T-helper 17 cell (primary cell): ENCODE results near the gene ITGB8. TPM values are rescaled to one million over a fixed set of nuclear protein-coding genes. Genes with fewer than 3 reads are reported as not detected.

Source experiments
- ATAC-seq: fragments of 150-1000 bp; cut with Tn5 transposase; 2 replicates; pipeline ENCODE4 v1.10.0; 2021; ENCODE audit warnings: mild to moderate bottlenecking, moderate library complexity
- DNase-seq, 3 donors: peaks; one replicate each; pipeline versions ENCODE4 v3.0.0 to v3.0.0-alpha.2; 2020 to 2021
- H3K9me3 ChIP-seq: one replicate; pipeline ENCODE4 v1.7.0; 2013; ENCODE audit warnings: low read length, mild to moderate bottlenecking; ENCODE audit not compliant: control insufficient read depth, poor library complexity, severe bottlenecking
- H3K27ac Mint-ChIP-seq: one replicate; pipeline ENCODE4 v1.8.0; 2022; ENCODE audit warnings: mild to moderate bottlenecking, moderate library complexity, mixed read lengths
- H3K27me3 Mint-ChIP-seq: one replicate; pipeline ENCODE4 v1.8.0; 2022; ENCODE audit warnings: mixed read lengths
- H3K36me3 Mint-ChIP-seq: one replicate; pipeline ENCODE4 v1.8.0; 2022; ENCODE audit warnings: low read depth, mixed read lengths
- H3K4me1 Mint-ChIP-seq: one replicate; pipeline ENCODE4 v1.8.0; 2022; ENCODE audit warnings: mild to moderate bottlenecking, mixed read lengths
- H3K4me3 Mint-ChIP-seq: one replicate; pipeline ENCODE4 v1.8.0; 2022; ENCODE audit warnings: mild to moderate bottlenecking, moderate library complexity, mixed read lengths
- total RNA-seq, 4 donors: library from RNA in 2 of 4; stranded (reverse) in 2 of 4; gene quantifications; one replicate each; pipeline ENCODE4 v1.2.3 and lab custom pipeline; 2022 to 2026

ITGB8 gene
- total RNA-seq, 2 donors from 2014 or later: 0.23 to 0.37 TPM

DNA sequence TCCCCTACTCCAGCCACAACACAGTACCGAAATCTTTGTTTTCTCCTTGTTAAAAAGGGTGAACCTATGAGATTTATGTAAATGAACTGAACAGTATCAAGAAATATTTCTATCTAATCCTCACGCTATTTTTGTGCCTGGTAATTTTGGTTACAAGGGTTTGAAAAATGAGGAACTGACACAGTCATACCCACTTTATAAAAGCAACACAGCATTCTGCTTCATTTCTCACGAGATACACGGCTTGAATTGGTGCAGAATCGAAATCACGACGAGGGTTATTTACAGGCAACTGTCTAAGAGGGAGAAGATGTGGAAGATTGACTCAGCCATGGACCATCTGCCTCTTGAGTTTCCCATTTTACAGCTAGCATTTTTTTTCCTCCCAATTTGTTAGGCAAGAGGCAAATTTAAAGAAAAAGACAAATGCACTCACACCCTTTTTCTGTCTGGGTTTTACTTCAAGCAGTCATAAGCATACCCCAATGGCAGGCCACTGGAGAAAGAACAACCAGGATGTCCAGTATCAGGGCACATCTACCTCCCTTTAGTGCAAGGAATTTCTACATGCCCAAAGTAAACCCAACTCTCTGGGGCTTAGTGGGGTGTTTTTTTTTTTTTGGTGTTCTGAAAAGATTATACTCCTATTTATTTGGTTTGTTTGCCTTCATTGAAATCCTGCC, 108.1 kb downstream of the ITGB8 start:
- no peaks in the 10 kb centered on the region for H3K36me3 Mint-ChIP-seq
- H3K27me3 Mint-ChIP-seq: no peaks in the 10 kb centered on the region
- no peak for DNase-seq
- H3K4me1 Mint-ChIP-seq: no peaks in the 10 kb centered on the region
- H3K4me3 Mint-ChIP-seq: no peak overlapping the region
- no peak overlapping the region for H3K27ac Mint-ChIP-seq
- no peak for ATAC-seq
- H3K9me3 ChIP-seq: no peaks in the 10 kb centered on the region

DNA sequence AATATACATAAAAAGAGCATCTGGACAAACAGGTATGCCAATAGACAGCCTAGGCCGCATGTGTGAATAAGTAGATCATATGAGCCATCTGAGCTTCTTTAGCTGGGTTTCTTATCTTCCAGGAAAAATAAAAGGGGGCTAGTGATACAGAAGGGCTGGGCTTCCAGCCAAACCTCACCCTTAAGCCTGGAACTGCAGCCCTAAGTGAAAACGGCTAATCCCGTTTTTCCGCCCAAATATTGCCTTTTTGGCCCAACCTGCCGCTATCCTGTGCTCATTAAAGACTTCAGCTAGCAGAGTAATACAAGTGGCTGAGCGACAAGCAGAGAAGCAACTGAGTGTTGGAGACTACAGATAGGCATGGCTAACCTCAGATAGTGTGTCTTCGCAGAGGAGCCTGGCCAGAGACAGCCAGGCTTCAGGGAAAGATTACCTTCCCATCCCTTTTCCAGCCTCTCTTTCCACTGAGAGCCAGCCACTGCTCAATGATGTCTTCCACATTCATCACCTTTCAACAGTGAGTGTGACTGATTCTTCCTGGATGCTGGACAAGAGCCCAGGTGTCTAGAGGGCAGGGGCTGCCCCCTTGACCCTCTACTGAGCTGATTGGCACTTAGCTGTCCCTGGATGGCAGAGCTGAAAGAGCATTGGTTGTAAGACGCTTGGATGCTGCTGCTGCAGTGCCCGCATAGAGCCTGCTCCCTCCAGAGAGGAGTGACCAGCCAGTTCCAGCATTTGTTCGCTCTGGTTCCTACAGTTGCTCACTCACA, 108.9 kb downstream of the ITGB8 start:
- no peak for ATAC-seq
- H3K9me3 ChIP-seq: no peaks in the 10 kb centered on the region

DNA sequence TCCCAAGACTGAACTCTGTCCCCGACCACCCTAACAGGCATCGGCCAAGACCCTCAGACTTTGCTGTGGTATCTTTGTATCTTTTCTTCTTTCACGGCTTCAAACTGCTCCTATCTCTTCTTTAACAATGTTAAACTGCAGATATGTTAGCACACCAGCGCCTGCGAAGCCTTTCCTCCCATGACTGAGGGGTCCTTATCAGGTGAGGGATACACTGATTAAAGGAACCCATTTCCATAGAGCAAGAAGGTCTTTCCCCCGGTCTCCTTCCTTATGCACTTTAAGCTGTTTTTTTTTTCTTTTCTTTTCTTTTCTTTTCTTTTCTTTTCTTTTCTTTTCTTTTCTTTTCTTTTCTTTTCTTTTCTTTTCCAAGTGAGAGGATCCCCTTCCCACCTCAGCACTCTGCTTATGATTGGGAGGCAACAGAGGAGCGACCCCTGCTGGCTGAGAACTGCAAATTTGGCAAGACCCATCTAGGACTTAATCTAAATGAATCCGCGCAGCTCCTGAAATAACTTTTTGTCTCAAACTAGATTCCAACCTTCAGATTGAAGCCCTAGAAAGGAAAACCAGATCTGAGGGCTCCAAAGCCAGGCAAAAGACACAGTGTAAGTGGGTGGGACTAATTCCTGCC, 109.9 kb downstream of the ITGB8 start:
- Mint-ChIP-seq H3K4me1 (no peaks in the 10 kb centered on the region), H3K36me3 (no peaks in the 10 kb centered on the region), H3K27me3 (no peaks in the 10 kb centered on the region), H3K4me3 (no peak overlapping the region), H3K27ac (no peak overlapping the region)
- no peak for ATAC-seq
- DNase-seq: no peak
- H3K9me3 ChIP-seq: no peaks in the 10 kb centered on the region

More for the DNA sequence above, 108.9 kb downstream of the ITGB8 start:
- H3K36me3 Mint-ChIP-seq: no peaks in the 10 kb centered on the region
- H3K4me3 Mint-ChIP-seq: no peak overlapping the region
- H3K4me1 Mint-ChIP-seq: no peaks in the 10 kb centered on the region
- H3K27ac Mint-ChIP-seq: no peak overlapping the region
- H3K27me3 Mint-ChIP-seq: no peaks in the 10 kb centered on the region
- DNase-seq: no peak

DNA sequence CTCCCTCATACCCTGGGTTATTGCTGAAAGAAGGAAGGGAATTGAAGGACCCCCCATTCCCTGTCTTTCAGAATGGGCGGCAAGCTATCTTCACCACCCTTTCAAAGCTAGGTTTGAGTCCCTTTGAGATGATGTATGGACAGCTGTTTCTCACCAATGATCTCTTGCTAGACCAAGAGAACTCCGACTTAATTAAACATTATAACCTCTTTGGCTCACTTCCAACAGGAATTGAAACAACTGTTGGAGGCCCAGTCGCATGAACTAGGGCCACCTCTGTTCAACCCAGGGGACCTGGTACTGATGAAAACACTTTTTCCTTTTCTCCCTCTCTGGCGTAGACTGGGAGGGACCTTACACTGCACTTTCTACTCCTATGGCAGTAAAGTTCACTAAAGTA, 110.6 kb downstream of the ITGB8 start:
- Mint-ChIP-seq H3K27ac (no peak overlapping the region), H3K27me3 (no peaks in the 10 kb centered on the region), H3K4me3 (no peak overlapping the region), H3K36me3 (no peaks in the 10 kb centered on the region), H3K4me1 (no peaks in the 10 kb centered on the region)
- H3K9me3 ChIP-seq: no peaks in the 10 kb centered on the region
- ATAC-seq (no peak), DNase-seq (no peak)

DNA sequence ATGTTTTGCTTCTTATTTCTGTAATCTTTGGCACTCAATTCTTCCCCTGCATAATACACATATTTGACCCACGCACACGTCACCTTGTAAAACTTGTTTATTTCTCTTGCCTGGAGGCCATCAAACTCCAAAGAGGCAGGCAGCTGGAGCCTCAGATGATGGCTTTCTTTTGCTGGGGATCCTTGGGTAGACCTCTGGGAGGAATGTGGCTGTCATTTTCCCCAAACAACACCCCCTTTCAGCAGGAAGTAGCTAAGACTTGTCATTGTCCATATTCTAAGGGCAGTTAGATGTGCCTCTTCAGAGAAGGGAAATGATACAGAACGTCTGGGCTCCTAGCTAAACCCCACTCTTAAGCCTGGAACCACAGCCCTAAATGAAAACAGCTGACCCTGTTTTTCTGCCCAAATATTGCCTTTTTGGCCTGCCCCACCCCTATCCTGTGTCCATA, 111.3 kb downstream of the ITGB8 start:
- Mint-ChIP-seq H3K4me3 (no peak overlapping the region), H3K4me1 (no peaks in the 10 kb centered on the region), H3K36me3 (no peaks in the 10 kb centered on the region), H3K27me3 (no peaks in the 10 kb centered on the region), H3K27ac (no peak overlapping the region)
- H3K9me3 ChIP-seq: no peaks in the 10 kb centered on the region
- DNase-seq (no peak), ATAC-seq (no peak)

DNA sequence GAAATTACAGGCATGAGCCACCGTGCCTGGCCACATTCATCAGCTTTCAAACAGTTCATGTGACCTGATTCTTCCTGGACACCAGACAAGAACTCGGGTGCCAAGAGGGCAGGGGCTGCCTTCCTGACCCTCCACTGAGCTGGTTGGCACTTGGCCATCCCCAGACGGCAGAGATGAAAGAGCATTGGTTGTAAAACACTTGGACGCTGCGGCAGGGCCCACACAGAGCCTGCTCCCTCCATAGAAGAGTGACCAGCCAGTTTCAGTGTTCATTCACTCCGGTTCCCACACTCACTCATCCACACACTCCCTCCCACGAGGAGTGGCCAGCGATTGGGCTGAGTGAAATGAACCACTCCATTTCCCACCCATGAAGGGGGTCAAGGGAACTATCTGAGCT, 112.3 kb downstream of the ITGB8 start:
- no peaks in the 10 kb centered on the region for H3K9me3 ChIP-seq
- no peaks in the 10 kb centered on the region for H3K27me3 Mint-ChIP-seq
- no peak overlapping the region for H3K4me3 Mint-ChIP-seq
- ATAC-seq (no peak), DNase-seq (no peak)
- no peaks in the 10 kb centered on the region for H3K36me3 Mint-ChIP-seq
- no peak overlapping the region for H3K27ac Mint-ChIP-seq
- H3K4me1 Mint-ChIP-seq: no peaks in the 10 kb centered on the region

DNA sequence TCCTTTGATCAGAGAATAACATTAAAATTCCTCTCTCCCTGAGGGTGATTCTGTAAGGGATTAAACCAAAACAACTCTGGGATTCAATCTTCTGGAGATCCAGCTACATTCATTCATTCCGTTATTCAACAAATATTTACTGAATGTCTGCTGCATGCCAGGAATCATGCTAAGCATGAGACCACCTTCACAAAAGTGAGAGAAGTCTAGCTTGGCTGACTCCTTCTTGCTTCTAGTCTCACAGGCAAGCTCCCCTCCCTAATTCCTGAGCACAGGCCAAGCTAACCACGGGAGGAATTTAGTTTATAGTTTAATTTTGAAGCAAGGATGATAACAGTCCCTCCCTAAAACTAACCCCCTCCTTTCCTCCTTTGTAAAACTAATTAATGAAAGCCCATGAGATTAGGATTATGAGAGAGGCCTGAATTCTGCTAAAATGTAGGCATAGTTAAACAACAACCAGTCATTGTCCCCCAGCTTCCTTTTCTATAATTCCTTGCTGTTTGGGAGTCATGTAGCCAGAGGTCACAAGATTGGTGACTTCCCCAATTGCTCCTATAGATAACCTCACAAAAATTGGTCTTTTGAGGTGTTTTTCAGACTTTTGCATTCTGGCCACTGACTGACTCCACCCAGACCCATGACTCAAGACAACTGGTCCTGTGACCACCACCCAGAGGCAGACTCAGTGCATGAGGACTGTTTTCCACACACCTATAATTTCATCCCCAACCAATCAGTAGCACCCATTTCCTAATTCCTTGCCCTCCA, 113.5 kb downstream of the ITGB8 start:
- H3K36me3 Mint-ChIP-seq: no peaks in the 10 kb centered on the region
- no peak overlapping the region for H3K4me3 Mint-ChIP-seq
- ATAC-seq (no peak), DNase-seq (no peak)
- H3K9me3 ChIP-seq: no peaks in the 10 kb centered on the region
- no peak overlapping the region for H3K27ac Mint-ChIP-seq
- H3K27me3 Mint-ChIP-seq: no peaks in the 10 kb centered on the region
- H3K4me1 Mint-ChIP-seq: no peaks in the 10 kb centered on the region

DNA sequence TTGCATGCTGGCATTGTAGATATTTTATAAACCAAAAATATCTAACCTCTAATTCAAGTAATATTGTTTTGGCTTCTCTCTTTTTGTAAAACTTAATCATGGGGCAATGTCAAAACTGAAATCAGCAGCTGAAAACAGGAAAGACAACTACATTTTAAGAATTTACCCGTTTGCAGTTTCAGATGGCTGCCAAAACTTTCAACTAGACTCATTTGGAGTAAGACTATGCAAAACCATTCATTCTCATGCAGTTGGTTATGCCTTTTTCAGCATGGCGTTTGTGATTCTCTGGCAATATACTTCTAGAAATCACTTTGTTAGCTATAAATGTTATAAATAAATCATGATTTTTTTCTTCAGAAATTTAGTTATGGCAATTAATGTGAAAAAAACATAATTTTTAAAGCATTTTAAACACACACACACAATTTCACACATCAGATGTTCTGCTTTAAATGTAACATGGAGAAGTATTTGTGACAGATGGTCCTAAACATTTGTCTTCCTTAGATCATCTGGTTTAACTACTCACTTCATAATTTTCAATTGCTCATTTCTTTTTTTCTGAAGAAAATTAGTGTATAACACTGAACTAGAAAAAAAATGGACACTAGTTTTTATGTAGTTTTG, 116.4 kb downstream of the ITGB8 start:
- ATAC-seq (no peak), DNase-seq (no peak)

DNA sequence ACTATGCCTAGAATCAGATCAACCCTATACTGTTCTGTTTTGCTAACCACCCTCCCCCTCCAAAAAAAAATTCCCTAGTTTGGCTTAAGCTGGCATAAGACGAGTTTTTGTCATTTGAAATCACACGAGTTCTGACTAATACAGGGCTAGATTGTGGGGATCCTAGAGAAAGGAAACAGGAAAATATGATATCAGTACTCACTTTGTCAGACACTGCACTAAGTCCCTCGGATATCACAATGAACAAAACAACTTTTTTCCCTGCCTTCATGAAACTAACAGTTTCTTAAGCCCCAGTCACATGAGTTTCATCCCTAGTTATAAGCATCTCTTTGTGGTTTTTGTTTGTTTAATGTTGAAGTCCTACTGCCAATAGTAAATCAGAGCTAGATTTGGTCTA, 118.5 kb downstream of the ITGB8 start:
- DNase-seq: no peak
- H3K4me3 Mint-ChIP-seq: no peak overlapping the region
- H3K4me1 Mint-ChIP-seq: no peaks in the 10 kb centered on the region
- ATAC-seq: no peak
- no peak overlapping the region for H3K27ac Mint-ChIP-seq
- no peaks in the 10 kb centered on the region for H3K27me3 Mint-ChIP-seq
- no peaks in the 10 kb centered on the region for H3K36me3 Mint-ChIP-seq
- no peaks in the 10 kb centered on the region for H3K9me3 ChIP-seq

More for the DNA sequence above, 116.4 kb downstream of the ITGB8 start:
- Mint-ChIP-seq H3K4me3 (no peak overlapping the region), H3K27me3 (no peaks in the 10 kb centered on the region), H3K27ac (no peak overlapping the region), H3K36me3 (no peaks in the 10 kb centered on the region), H3K4me1 (no peaks in the 10 kb centered on the region)
- no peaks in the 10 kb centered on the region for H3K9me3 ChIP-seq

DNA sequence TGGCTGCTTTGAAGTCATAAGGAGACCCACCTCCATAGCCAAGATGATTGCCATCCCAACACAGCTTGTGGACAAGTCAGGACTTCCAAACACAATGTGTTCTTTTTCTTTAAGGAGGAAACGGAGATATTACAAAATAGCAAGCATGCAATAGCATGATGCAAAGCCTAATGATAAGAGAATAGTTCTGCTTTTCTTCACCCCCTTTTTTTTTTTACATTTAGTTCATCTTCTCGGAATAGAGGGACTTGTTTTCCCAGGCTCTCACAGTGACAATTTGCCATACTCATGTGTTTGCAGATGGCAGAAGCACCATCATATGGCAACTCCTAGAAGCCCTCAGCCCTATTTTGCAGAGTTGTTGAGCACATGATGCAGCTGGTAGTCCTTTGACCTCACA, 119.8 kb downstream of the ITGB8 start:
- H3K27ac Mint-ChIP-seq: no peak overlapping the region
- H3K4me3 Mint-ChIP-seq: no peak overlapping the region
- H3K36me3 Mint-ChIP-seq: no peaks in the 10 kb centered on the region
- H3K4me1 Mint-ChIP-seq: no peaks in the 10 kb centered on the region
- no peaks in the 10 kb centered on the region for H3K9me3 ChIP-seq
- ATAC-seq (no peak), DNase-seq (no peak)
- no peaks in the 10 kb centered on the region for H3K27me3 Mint-ChIP-seq

DNA sequence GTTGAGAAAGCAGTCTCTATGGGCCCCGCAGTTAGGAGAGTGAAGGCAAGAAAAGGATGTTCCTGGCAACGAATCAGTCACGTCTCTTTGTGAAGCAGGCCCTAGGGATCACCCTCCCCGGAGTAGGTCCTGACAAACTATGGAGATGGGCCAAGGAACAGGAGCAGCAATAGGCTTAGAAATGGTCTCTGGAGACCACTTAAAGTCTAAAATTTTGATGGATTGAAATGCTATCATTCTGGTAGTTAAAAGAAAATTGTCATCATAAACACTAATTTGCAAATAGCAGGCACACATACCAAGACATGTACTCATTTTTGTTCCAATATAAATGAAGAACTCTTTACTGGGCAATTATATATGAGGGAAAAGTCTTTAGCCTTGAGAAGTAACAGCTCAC, 123.5 kb downstream of the ITGB8 start:
- Mint-ChIP-seq H3K4me1 (no peaks in the 10 kb centered on the region), H3K27ac (no peak overlapping the region), H3K36me3 (no peaks in the 10 kb centered on the region), H3K27me3 (no peaks in the 10 kb centered on the region), H3K4me3 (no peak overlapping the region)
- DNase-seq (no peak), ATAC-seq (no peak)
- no peaks in the 10 kb centered on the region for H3K9me3 ChIP-seq

DNA sequence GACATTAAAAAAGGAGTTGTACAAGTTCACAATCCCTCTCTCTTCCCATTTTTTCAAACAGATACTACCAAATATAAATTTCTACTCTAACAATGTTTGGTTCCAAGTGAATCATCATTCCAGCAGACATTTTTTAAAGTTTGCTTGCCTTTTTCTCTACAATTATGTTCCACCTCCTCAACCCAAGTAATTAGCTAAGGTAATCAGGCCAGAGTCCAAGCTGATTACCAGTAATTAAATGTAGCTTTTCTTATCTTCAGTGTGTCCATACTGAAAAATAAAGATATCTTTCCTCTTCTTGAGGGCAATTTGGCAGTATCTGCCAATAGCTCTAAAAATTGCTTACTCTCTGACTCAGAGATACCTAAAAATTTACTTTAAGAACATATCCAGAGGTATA, 126.0 kb downstream of the ITGB8 start:
- DNase-seq: no peak
- Mint-ChIP-seq H3K27ac (no peak overlapping the region), H3K27me3 (no peaks in the 10 kb centered on the region), H3K4me1 (no peaks in the 10 kb centered on the region), H3K36me3 (no peaks in the 10 kb centered on the region), H3K4me3 (no peak overlapping the region)
- no peaks in the 10 kb centered on the region for H3K9me3 ChIP-seq
- no peak for ATAC-seq

DNA sequence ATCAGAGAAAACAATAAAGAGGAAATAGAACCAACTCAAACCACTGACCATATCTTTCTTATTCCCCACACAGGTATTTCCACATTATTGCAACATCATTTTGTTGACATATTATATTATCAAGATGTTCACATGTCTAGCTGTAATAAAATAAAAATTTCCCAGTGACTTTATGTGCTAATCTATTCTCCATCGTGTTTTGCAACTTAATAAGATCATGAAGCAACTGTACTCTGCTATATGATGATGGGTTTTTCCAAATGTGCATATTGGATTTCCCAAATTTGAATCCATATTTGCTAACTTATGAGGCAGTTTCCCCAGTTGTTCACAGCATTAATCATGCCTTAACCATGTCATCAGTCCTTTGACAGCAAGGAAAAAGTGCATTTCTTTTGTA, 127.8 kb downstream of the ITGB8 start:
- H3K27me3 Mint-ChIP-seq: no peaks in the 10 kb centered on the region
- DNase-seq: no peak
- no peaks in the 10 kb centered on the region for H3K36me3 Mint-ChIP-seq
- no peaks in the 10 kb centered on the region for H3K4me1 Mint-ChIP-seq
- H3K27ac Mint-ChIP-seq: no peak overlapping the region
- no peaks in the 10 kb centered on the region for H3K9me3 ChIP-seq
- no peak for ATAC-seq
- H3K4me3 Mint-ChIP-seq: no peak overlapping the region
